GM23338 (cell line): ENCODE measurements around the gene CIB1. TPM values are rescaled to one million over a fixed set of nuclear protein-coding genes. Genes with fewer than 3 reads are reported as not detected.

Experiments used
- ATAC-seq: fragments of 200-7000 bp; cut with Tn5 transposase; 3 replicates; pipeline ENCODE4 v1.9.1; 2020
- DNase-seq: peaks from one replicate; pipeline ENCODE4 v3.0.0-alpha.2; 2015; ENCODE audit warnings: low spot score
- H2AFZ ChIP-seq: fragments of 200-600 bp; sonication (generic); 2 replicates; pipeline ENCODE4 v1.8.0; 2016; ENCODE audit warnings: antibody characterized with exemption, mild to moderate bottlenecking, moderate library complexity
- H3F3A ChIP-seq: fragments of 200-600 bp; sonication (generic); replicated peaks from 2 replicates; pipeline ENCODE4 v1.8.0; 2017; ENCODE audit warnings: antibody characterized with exemption, mixed run types, low read depth
- H3K27ac ChIP-seq: fragments of 200-600 bp; sonication (generic); 2 replicates; pipeline ENCODE4 v1.6.1; 2016; ENCODE audit warnings: low read depth
- H3K27me3 ChIP-seq: fragments of 200-600 bp; sonication (generic); 2 replicates; pipeline ENCODE4 v1.8.0; 2016; ENCODE audit warnings: mild to moderate bottlenecking, mixed run types, moderate library complexity; ENCODE audit not compliant: insufficient read depth
- H3K36me3 ChIP-seq: fragments of 200-600 bp; sonication (generic); 2 replicates; pipeline ENCODE4 v1.8.0; 2016; ENCODE audit warnings: mild to moderate bottlenecking; ENCODE audit not compliant: insufficient read depth
- H3K4me1 ChIP-seq: fragments of 200-600 bp; sonication (generic); 2 replicates; pipeline ENCODE4 v1.8.0; 2016; ENCODE audit warnings: mild to moderate bottlenecking, moderate library complexity; ENCODE audit not compliant: insufficient read depth
- H3K4me2 ChIP-seq: fragments of 200-600 bp; sonication (generic); 2 replicates; pipeline ENCODE4 v1.7.1; 2017; ENCODE audit warnings: mixed run types
- H3K4me3 ChIP-seq: fragments of 200-600 bp; sonication (generic); 2 replicates; pipeline ENCODE4 v1.6.1; 2016; ENCODE audit warnings: mixed run types
- H3K79me2 ChIP-seq: fragments of 200-600 bp; sonication (generic); replicated peaks from 2 replicates; pipeline ENCODE4 v1.8.0; 2017; ENCODE audit warnings: mild to moderate bottlenecking; ENCODE audit not compliant: insufficient read depth
- H3K9me2 ChIP-seq: fragments of 200-600 bp; sonication (generic); 2 replicates; pipeline ENCODE4 v1.8.0; 2017; ENCODE audit not compliant: insufficient read depth
- H4K20me1 ChIP-seq: fragments of 200-600 bp; sonication (generic); replicated peaks from 2 replicates; pipeline ENCODE4 v1.8.0; 2017; ENCODE audit warnings: mild to moderate bottlenecking; ENCODE audit not compliant: insufficient read depth
- H3K27ac Mint-ChIP-seq: 2 replicates; pipeline ENCODE4 v1.8.0; 2020; ENCODE audit warnings: inconsistent platforms, mild to moderate bottlenecking, moderate library complexity, mixed read lengths
- H3K27me3 Mint-ChIP-seq: 3 replicates; pipeline ENCODE4 v1.8.0; 2022; ENCODE audit warnings: low read depth, mild to moderate bottlenecking, moderate library complexity, mixed read lengths, inconsistent platforms; ENCODE audit not compliant: insufficient read depth, poor library complexity
- H3K36me3 Mint-ChIP-seq: 3 replicates; pipeline ENCODE4 v1.8.0; 2021; ENCODE audit warnings: low read depth, mild to moderate bottlenecking, inconsistent platforms, moderate library complexity, mixed read lengths
- H3K4me1 Mint-ChIP-seq: 3 replicates; pipeline ENCODE4 v1.8.0; 2020; ENCODE audit warnings: mild to moderate bottlenecking, inconsistent platforms, mixed read lengths
- H3K4me3 Mint-ChIP-seq: 3 replicates; pipeline ENCODE4 v1.8.0; 2021; ENCODE audit warnings: moderate library complexity, mild to moderate bottlenecking, inconsistent platforms, mixed read lengths
- H3K9me3 Mint-ChIP-seq: 3 replicates; pipeline ENCODE4 v1.8.0; 2020; ENCODE audit warnings: moderate library complexity, mild to moderate bottlenecking, inconsistent platforms, mixed read lengths
- CREB1 ChIP-seq: fragments of 250-450 bp; sonication (Bioruptor Pico); IDR thresholded peaks from 2 replicates; pipeline ENCODE4 v1.5.0; 2020; ENCODE audit warnings: low read depth, mild to moderate bottlenecking, moderate library complexity
- CTCF ChIP-seq, 2 experiments: fragments of 200-600 bp in 1 of 2; sonication (generic) in 1 of 2; conservative IDR thresholded peaks; 2 replicates each; pipeline versions ENCODE4 v1.5.1 to v1.6.1; 2016 to 2017; ENCODE audit warnings: antibody characterized with exemption in 2 of 2, low read depth in 2 of 2, mild to moderate bottlenecking in 2 of 2, moderate library complexity in 1 of 2
- ETS1 ChIP-seq: IDR thresholded peaks from 2 replicates; pipeline ENCODE4 v1.6.1; 2016; ENCODE audit warnings: antibody characterized with exemption
- EZH2 ChIP-seq: fragments of 200-600 bp; sonication (generic); IDR thresholded peaks from one replicate; pipeline ENCODE4 v1.8.0; 2017; ENCODE audit warnings: antibody characterized with exemption, mild to moderate bottlenecking, low read depth; ENCODE audit not compliant: unreplicated experiment
- EZH2phosphoT487 ChIP-seq: fragments of 200-600 bp; sonication (generic); IDR thresholded peaks from one replicate; pipeline ENCODE4 v1.8.1; 2018; ENCODE audit warnings: antibody characterized with exemption; ENCODE audit not compliant: unreplicated experiment
- JUNB ChIP-seq: IDR thresholded peaks from one replicate; pipeline ENCODE4 v1.6.1; 2016; ENCODE audit warnings: antibody characterized with exemption; ENCODE audit not compliant: unreplicated experiment
- NANOG ChIP-seq: IDR thresholded peaks from 2 replicates; pipeline ENCODE4 v1.6.1; 2016; ENCODE audit warnings: antibody characterized with exemption, borderline replicate concordance
- POLR2AphosphoS5 ChIP-seq: IDR thresholded peaks from 2 replicates; pipeline ENCODE4 v1.6.1; 2016; ENCODE audit warnings: antibody characterized with exemption, low read depth
- REST ChIP-seq: IDR thresholded peaks from one replicate; pipeline ENCODE4 v1.6.1; 2018; ENCODE audit warnings: antibody characterized with exemption; ENCODE audit not compliant: unreplicated experiment
- STAT1 ChIP-seq: IDR thresholded peaks from one replicate; pipeline ENCODE4 v1.6.1; 2016; ENCODE audit warnings: antibody characterized with exemption; ENCODE audit not compliant: unreplicated experiment
- ZNF114 ChIP-seq: fragments of 250-450 bp; sonication (Bioruptor Pico); IDR thresholded peaks from 2 replicates; pipeline ENCODE4 v1.5.0; 2020; ENCODE audit warnings: mild to moderate bottlenecking, moderate library complexity
- ZNF331 ChIP-seq: fragments of 250-450 bp; sonication (Bioruptor Pico); IDR thresholded peaks from 2 replicates; pipeline ENCODE4 v1.5.0; 2020; ENCODE audit warnings: low read depth, mild to moderate bottlenecking, moderate library complexity
- polyA plus RNA-seq: library from polyadenylated mRNA; unstranded; fragments of >200 nt; fragmentation: Nextera tagmentation; extraction: Ambion mirVana; gene quantifications from 2 replicates; pipeline ENCODE4 v1.2.1, GENCODE V29; 2016
- total RNA-seq: library from RNA; depleted of rRNA; stranded (reverse); fragments of >200 nt; shearing (Covaris generic); gene quantifications from 2 replicates; pipeline ENCODE4 v1.2.3, GENCODE V29; 2014

The CIB1 gene
- total and polyA plus RNA-seq, 2 experiments from 2014 or later, result 9.8 to 35.9 TPM

GRCh38 chr15:90270502-90271150 is 36.9 kb upstream of the CIB1 start:
- Histone ChIP-seq H3K27me3 (no peaks in the 10 kb centered on the region), H3F3A (peaks cover 18% of the 10 kb centered on the region), H3K4me1 (peaks cover 20% of the 10 kb centered on the region), H3K4me3 (no peak overlapping the region), H3K9me2 (no peaks in the 10 kb centered on the region), H3K36me3 (peaks cover 20% of the 10 kb centered on the region), H3K79me2 (peaks cover 67% of the 10 kb centered on the region), H4K20me1 (peaks cover 41% of the 10 kb centered on the region), H3K4me2 (no peak overlapping the region), H2AFZ (no peak overlapping the region), H3K27ac (no peak overlapping the region)
- H3K4me1 Mint-ChIP-seq, result peaks cover 25% of the 10 kb centered on the region
- no peak for ATAC-seq
- no peak overlapping the region for H3K27ac Mint-ChIP-seq
- peaks cover 77% of the 10 kb centered on the region for H3K36me3 Mint-ChIP-seq
- TF ChIP-seq REST (no peak), NANOG (no peak), JUNB (no peak), ETS1 (no peak), CREB1 (CRISPR knock-in tag) (no peak), ZNF331 (CRISPR knock-in tag) (no peak), STAT1 (no peak), POLR2AphosphoS5 (no peak), CTCF (conservative IDR thresholded peaks at IDR 0.05; ENCODE audit: low read depth in 2 of 2) (no peak), ZNF114 (CRISPR knock-in tag) (no peak), EZH2phosphoT487 (no peak), EZH2 (no peak)
- H3K9me3 Mint-ChIP-seq, result no peaks in the 10 kb centered on the region
- no peak overlapping the region; the same call in 2 of the 3 replicates for H3K4me3 Mint-ChIP-seq
- H3K27me3 Mint-ChIP-seq, result peaks cover 10% of the 10 kb centered on the region
- DNase-seq, result no peak
